HG02610 (cell line): ENCODE data around the gene SMARCB1.

Experiments
- ATAC-seq: cut with Tn5 transposase; IDR thresholded peaks from one replicate; pipeline ENCODE4 v1.9.1; 2021; ENCODE audit warnings: mild to moderate bottlenecking, moderate library complexity; ENCODE audit not compliant: unreplicated experiment

SMARCB1 gene

DNA sequence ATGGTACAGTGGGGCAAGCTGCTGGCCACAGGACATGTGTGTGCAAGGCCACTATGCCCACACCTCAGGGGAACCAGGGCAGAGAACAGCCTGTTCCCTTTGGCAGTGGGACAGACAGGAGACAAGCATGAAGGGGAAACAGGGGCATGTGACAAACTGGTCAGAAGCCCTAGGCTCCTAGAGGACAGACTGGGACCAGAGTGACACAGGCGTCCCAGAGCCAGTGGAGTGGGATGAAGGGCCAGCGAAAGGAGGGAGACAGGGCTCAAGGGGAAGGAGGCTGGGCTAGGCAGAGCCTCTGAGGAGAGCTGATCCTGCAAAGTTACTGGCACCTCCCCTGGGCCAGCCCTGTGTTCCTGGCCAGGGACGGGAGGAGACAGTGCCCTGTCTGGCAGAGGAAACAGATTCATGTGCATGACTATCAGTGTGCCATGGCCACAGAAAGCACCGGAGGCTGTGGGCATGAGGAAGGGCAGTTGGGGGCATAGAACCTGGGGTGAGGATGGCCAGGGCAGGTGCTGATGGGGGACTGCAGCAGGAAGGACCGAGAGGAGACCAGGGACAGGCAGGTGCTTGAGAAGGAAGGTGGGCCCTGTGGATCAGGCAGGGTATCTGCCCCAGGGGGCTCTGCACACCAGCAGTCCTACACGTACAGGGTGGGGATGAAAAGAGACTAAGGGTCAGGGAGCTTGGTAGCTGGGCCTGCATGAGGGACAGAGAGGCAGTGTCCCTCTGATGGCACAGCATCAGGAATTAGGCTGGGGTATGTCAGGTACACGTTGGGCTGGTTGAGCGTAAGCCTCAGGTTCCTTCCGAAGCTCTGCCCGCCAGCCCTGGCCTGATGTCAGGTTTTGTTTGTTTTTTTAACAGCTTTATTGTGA is 42.3 kb downstream of the SMARCB1 start:
- no peak for ATAC-seq

DNA sequence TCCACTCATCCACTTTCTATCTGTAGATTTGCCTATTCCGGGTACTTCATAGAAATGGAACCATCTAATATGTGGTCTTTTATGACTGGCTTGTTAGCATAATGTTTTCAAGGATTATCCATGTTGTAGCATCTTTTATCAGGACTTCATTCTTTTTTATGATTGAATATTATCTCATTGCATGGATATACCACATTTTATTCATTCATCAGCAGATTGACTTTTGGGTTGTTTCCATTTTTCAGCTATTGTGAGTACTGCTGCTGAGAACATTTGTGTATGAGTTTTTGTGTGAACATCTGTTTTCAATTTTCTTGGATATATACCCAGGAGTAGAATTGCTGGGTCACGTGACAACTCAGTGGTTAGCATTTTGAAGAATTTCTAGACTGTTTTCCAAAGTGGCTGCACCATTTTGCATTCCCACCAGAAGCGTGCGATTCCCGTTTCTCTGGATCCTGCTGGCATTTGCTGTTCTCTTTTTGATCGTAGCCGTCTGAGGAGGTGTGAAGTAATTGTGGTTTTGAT is 43.1 kb downstream of the SMARCB1 start:
- no peak for ATAC-seq

DNA sequence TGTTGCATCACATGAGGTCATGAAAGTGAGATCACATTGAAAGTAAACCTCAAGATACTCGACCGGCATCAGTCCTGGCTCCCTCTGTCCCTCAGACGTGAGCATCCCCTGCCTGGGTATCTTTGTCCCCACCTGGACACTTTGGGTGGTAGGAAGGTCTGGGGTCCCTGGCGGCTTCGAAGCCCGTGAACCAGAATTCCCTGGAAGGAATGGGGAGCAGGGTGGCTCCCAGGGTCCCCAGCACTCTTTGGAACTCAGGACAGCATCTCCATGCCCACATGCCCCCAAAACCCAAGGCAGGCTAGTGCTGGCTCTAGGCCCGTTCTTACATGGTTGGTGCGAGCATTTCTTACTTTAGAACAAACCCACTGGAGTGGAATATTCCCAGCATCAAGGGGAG is 44.5 kb downstream of the SMARCB1 start:
- no peak for ATAC-seq

DNA sequence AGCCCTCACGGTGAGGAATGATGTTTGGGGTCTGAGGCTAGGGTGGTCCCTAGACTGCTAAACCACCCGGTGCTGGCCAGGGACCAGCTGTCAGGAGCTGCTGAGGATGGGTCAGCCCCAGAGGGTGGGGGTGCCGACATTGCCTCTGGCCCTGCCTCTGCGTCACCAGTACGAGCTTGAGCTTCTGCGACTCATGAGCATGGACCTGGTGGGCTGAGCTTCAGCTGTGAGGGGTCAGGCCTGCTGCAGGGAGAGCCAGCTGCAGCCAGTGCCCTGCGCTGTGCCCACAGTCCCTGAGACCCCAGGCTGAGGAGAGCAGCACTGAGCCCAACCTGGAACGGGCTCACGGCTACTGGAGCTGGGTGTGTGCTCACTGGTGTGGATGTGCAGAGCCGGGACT is 45.0 kb downstream of the SMARCB1 start:
- ATAC-seq, result no peak

DNA sequence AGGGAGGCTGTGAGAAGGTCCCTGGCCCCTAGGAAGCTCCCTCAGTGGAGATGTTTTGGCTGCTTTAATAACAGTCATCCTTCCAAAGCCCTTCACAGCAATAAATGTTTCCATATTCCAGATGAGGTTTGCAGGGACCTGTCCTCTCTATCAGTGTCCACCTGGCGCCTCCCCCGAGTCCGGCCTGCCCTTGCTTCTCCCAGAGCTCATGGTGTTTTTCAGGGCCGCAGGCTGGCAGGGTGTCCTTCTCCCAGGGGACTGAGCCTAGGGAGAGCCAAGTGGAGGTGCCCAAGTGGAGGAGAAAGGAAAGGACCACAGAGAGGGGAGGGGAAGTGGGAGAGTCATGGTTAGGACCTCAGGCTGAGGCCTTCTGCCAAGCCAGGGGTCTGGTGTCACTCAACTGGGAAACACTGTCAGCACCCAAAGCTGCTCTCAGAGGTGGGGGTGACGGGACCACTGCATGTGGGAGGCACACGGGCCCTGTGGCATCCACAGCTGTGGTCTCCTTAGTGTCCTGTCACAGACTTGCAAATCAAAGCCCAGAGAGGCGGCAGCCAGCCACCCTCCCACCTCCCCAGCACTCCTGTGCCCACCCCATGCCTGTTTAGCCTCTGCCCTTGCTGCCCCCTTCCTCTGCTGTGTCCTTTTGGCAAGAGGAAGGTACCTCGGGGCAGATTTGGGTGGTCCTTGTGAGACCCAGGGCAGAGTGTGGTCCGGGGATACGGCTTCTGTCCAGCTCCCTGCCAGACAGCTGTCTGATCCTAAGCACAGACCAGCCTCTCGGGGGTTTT is 45.7 kb downstream of the SMARCB1 start:
- no peak for ATAC-seq

DNA sequence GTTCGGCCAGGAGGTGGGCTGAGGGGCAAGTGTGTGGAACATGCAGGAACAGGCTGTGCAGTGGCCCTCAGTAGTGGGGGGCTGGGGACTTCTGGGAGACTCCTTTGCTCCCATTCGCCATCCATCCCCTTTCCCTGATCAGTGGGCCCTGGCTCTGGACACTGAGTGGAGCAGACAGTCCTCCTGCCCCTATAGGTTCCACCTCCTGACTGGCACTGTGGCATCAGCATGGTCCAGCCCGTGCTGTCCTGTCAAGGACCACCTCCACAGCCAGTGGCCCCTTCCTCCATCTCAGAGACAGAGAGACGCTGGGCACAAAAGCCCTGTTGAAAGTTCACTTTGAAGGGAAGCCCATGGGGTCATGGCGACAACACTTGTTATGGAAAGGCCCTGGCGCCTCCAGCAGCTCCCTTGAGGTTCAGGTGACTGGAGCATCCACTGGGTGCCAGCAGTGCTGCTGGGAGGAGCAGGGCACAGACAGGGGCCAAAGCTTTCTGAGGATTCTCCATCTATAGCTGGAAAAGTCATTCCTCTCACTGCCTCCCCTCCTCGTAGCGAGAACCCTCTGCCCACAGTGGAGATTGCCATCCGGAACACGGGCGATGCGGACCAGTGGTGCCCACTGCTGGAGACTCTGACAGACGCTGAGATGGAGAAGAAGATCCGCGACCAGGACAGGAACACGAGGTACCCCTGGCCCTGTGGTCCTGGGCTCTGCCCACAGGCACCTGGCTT is 46.4 kb downstream of the SMARCB1 start:
- no peak for ATAC-seq

DNA sequence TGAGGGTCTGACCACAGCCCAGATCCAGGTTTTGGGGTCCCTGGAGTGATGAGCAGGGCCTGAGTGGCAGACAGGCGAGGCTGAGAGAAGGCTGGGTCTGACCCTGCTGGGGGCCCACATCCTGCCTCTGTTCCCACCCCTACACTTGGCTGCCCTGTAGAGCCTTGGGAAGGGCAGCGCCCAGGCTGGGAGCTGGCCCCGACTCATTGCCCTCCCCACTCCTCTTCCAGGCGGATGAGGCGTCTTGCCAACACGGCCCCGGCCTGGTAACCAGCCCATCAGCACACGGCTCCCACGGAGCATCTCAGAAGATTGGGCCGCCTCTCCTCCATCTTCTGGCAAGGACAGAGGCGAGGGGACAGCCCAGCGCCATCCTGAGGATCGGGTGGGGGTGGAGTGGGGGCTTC is 47.1 kb downstream of the SMARCB1 start:
- no peak for ATAC-seq

DNA sequence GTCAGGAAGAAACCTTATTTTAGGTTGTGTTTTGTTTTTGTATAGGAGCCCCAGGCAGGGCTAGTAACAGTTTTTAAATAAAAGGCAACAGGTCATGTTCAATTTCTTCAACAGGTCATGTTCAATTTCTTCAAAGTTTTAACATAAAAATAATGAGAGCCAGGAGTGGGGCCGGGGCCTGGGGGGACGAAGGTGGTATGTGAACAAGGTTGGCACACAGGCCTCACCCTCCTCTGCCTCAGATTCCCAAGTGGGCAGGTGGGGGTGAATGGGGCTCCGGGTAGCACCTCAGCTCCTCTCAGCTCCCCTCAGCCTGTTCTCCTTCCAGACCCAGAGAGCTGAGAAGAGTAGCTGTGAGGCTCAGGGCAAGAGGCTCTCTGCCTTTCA is 47.6 kb downstream of the SMARCB1 start:
- no peak for ATAC-seq

DNA sequence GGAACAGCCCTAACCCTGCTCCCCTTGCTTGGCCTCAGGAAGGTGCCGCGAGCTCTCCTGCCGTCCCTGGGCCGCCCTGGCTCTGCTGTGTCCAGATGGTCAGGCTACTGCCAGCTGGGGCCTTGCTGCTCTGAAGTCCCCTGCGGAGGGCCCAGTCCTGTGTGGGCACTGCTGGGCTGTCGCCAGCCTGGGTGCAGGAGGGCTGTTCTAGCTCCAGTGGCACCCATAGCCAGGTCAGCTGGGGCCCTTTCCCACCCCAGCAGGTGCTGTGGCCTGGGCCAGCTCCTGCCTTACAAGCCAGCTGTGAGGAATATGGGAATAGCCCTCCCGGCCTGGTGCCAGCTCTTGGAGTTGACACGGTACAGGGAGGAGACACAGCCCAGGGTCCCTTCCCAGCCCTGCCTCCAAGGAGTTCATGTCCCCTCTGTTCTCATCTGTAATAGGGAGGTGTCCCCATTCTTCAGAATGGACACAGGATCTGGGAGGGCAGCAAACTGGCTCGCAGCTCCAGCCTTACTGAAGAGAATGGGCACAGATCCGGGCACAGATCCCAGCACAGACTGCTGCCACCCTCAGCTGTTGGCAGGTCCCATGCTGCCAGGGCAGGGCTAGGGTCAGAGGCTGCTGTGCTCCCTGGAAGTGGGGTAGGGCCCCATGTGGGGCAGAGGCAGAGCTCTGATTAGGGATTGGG is 48.2 kb downstream of the SMARCB1 start:
- no peak for ATAC-seq

DNA sequence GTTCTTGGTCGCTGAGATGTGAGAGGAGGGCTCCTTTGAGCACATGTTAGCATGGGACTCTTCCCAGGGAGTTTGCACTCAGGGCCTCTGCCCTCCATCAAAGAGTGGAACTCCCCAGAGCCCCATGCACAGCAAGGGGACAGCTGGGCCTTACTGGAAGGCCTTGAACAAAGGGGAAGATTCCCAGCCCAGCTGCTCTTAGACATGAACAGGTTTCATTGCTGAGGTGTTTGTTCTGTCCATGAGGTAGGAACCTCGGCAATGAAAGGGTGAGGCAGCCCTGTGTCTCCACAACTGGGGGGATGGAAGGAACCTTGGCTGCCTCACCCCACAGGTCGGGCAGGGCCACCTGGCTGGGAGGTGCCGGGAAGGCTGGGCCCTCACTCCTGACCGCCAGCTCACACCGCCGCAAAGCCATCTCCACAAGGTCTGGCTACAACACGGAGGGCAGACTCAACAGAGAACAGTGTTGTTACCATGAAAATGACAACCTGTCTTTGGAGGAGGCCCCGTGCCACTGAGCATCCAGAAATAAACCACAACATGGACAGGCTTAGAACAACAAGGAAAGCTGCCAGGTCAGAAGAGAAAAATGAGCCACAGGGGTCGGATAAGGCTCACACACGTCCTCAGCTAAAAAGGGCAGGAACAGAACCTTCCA is 48.8 kb downstream of the SMARCB1 start:
- ATAC-seq, result no peak

DNA sequence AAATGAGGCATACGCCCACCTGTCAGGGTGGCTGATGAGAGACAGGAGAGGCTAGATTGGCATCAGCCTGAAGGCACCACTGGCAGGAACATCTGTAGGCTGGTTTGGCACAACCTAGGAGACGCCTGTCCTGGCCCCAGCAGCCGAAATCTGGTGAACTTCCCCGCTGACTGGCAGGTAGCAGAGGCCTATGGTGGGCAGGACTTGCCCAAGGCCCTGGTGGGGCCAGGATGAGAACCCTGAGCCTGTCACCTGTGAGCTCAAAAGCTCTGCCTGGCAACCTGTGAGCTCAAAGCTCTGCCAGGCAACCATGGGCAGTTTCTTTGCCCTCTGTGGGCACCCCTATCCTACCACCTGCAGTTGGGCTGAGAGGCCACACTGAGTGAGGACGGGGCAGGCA is 49.5 kb downstream of the SMARCB1 start:
- ATAC-seq, result no peak

DNA sequence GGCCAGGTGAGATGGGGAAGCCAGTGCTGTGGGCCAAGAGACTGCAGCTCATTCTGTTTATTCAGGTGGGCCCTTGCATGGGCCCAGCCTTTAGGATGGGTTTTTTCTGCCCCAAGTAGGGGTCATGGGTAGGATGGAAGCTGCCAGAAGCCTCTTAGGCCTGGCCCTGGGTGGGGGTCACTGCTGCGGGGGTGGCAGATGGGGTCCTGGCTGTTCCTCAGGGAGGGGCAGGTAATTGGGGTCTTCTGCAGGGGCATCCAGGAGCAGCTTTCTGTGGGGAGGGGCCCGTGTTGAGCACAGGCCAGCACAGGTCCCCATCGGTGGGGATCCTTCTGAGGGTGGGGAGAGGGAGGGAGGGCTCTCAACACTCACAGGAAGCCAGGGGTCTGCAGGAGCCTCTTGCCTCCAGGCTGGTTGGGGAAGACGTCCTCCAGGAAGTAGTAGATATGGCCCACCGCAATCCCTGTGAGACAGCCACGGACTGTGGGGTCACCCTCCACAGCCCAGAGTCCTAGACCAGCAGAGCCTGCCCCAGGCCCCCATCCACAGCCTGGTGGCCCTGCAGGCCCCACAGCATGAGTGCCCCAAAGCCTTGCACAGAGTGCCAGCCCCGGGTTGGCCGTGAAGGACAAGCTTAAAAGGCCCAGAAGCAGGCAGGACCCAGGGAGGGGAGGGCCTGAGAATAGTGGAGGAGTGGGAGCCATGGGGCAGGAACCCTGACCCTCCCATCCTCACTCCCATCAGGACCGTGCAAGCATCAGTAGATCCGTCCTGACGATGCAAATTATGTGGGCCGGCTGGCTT is 50.1 kb downstream of the SMARCB1 start:
- no peak for ATAC-seq

DNA sequence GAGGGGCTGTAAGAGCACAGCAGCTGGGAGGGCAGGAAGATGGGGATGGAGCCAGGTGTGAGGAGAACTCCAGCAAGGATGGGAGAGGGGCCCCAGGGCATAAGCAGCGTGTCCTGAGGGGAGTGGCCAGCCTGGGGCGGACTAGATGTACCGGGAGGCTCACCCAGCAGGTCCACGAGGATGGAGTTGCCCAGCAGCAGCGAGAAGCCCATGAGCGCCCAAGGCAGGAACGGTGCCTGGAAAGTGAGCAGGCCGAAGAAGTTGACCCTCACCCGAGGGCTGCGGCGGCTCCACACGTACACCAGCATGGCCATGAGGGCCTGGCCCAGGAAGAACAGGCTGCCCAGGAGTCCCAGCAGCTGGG is 50.7 kb downstream of the SMARCB1 start:
- ATAC-seq, result no peak

DNA sequence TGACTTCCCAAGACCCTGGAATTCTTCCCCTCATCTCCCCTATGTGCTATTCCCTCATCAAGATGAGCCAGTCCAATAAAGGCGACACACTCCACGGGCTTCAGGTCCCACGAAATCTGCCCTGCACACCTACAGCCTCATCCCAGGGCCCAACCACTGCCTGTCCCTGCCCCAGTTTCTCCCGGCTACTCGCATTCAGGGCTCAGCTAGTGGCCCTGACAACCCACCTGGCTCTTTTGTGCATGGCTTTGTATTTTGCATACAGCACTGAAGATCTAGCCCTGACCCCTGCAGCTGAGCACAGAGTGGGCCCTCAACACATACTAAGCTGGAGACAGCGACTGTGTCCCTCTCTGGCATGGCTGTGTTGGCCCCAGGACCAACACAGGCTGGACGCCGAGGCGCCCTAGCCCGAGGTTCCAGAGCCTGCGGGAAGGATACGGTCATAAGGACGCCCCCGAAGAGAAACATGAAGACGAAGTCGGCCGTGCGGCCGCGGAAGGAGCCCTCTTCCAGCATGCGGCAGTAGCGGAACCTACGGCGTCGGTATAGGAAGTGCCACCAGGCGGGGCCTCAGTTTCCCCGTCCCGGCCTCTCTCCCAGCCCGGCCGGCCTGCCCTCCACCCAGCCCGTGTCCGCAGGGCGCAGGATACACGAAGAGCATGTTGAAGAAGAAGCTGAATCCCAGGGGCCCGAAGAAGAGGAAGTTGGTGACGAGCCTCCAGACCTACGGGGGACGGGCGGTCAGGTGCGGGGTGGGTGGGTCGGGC is 51.3 kb downstream of the SMARCB1 start:
- ATAC-seq, result no peak

DNA sequence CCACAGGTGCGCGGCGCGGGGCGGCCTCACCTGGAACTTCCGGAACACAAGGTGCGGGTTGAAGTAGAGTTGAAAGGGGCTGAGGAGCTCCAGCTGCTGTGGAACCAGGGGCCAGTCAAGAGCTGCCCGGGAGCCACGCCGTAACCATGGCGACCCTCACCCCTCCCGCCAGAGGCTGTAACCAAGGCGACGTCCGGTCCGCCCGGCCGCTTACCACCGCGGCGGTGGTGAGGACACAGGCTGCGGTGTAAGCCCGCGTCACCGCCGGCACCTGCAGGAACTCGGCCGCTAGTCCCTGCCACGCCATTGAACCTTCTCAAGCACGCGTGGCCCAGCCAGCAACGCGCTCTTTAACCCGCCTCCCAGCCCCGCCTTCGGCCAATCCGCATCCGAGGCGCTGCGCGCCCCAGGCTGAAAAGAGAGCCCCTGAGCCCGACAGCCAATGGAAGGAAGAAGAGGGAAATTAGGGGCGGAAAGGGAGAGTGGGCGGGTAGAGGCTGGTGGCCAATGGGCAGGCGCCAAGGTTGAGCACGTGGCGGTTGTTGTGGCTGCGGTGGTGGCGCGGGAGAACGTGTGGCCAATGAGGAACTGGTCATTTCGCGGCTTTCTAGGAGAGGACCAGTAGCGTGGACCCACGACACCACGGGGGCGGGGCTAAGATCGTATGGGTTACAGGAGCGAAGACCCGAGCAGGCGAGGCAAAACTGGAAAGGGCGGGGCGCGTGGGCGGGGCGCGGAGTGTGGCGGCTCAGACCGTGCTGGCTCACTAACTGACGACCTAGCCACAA is 52.1 kb downstream of the SMARCB1 start, which contains the start of gene DERL3:
DERL3 (minus strand) TSS at position 326 of the 788 bp plus-strand sequence; CDS start at position 307, 19 bp downstream.
- ATAC-seq, result peak; percentile 78

DNA sequence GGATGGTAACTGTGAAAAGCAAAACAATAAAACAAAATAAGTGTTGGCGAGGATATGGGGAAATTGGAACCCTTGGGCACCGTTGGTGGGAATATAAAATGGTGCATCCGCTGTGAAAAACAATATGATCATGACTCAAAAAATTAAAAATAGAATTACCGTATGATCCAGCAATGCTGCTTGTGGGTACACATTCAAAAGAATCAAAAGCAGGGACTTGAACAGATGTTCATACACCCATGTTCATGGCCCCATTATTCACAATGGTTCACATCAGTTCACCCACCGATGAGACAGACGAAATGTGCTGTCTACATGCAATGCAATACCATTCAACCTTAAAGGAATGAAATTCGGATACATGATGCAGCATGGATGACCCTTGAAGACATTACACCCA is 53.3 kb downstream of the SMARCB1 start:
- ATAC-seq, result no peak

DNA sequence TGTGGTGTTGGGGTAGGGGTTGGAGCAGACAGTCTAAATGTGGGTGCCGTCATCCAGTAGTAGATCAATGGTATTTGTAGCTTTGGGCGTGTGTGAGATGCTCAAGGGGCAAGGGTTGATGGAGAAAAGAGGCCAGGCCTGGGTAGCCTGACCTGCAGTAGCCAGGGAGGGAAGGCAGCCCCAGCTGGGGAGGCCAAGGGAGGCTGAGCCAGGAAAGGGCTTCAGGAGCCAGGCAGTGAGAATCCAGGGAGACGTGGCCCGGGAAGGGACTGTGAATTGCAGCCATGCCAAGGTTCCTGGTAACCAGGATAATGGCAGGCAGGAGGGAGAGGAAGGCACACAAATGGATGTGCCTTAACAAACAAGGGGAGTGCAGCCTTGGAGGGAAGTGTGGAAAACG is 54.5 kb downstream of the SMARCB1 start:
- ATAC-seq, result no peak
